ENCODE measurements around the gene BTG4. TPM values are rescaled to one million over a fixed set of nuclear protein-coding genes. Genes with fewer than 3 reads are reported as not detected.

The BTG4 gene
- total RNA-seq, 6 experiments from 2014 or later: not detected

- DNase-seq: peak; percentile 99
Observed at GRCh38 chr11:111557425-111558111, 45.4 kb upstream of the BTG4 start.

GRCh38 chr11:111555255-111555654, 43.1 kb upstream of the BTG4 start:
- peak overlapping the region; percentile 98 for H3K27ac Mint-ChIP-seq
- H3K27me3 Mint-ChIP-seq (ENCODE audit: insufficient read depth): peaks cover 4% of the 10 kb centered on the region
- DNase-seq: peak; percentile 54
- H3K4me1 Mint-ChIP-seq (ENCODE audit: low read depth): peaks cover 66% of the 10 kb centered on the region
- H3K4me3 Mint-ChIP-seq: peak overlapping the region; percentile 70
- peaks cover 66% of the 10 kb centered on the region for H3K36me3 Mint-ChIP-seq (ENCODE audit: low read depth)
- H3K9me3 Mint-ChIP-seq: peaks cover 19% of the 10 kb centered on the region
- TF ChIP-seq CTCF (IDR thresholded peaks at IDR 0.05): no peak

More at GRCh38 chr11:111557425-111558111, 45.4 kb upstream of the BTG4 start:
- Mint-ChIP-seq H3K9me3 (peaks cover 19% of the 10 kb centered on the region), H3K36me3 (ENCODE audit: low read depth) (peaks cover 61% of the 10 kb centered on the region), H3K27me3 (ENCODE audit: insufficient read depth) (peaks cover 4% of the 10 kb centered on the region), H3K4me1 (ENCODE audit: low read depth) (peaks cover 87% of the 10 kb centered on the region), H3K27ac (peak overlapping the region; percentile 98), H3K4me3 (peak overlapping the region; percentile 73)
- TF ChIP-seq CTCF (IDR thresholded peaks at IDR 0.05): no peak; the same call in 1 of the 2 replicates

- Mint-ChIP-seq H3K36me3 (ENCODE audit: low read depth) (peaks cover 63% of the 10 kb centered on the region), H3K27me3 (ENCODE audit: insufficient read depth) (peaks cover 4% of the 10 kb centered on the region), H3K27ac (peak overlapping the region; percentile 98), H3K9me3 (peaks cover 19% of the 10 kb centered on the region), H3K4me1 (ENCODE audit: low read depth) (peaks cover 66% of the 10 kb centered on the region), H3K4me3 (no peak overlapping the region; the same call in 1 of the 2 replicates)
- TF ChIP-seq CTCF (IDR thresholded peaks at IDR 0.05): no peak
- no peak for DNase-seq
Observed at GRCh38 chr11:111554532-111554931, 42.3 kb upstream of the BTG4 start.

GRCh38 chr11:111550258-111550657, 38.1 kb upstream of the BTG4 start:
- TF ChIP-seq CTCF (IDR thresholded peaks at IDR 0.05): no peak
- Mint-ChIP-seq H3K36me3 (ENCODE audit: low read depth) (peaks cover 80% of the 10 kb centered on the region), H3K27me3 (ENCODE audit: insufficient read depth) (no peaks in the 10 kb centered on the region; the same call in 1 of the 2 replicates), H3K4me3 (no peak overlapping the region), H3K9me3 (peaks cover 7% of the 10 kb centered on the region), H3K27ac (no peak overlapping the region), H3K4me1 (ENCODE audit: low read depth) (peaks cover 46% of the 10 kb centered on the region)
- no peak for DNase-seq

- H3K36me3 Mint-ChIP-seq (ENCODE audit: low read depth): peaks cover 80% of the 10 kb centered on the region
Observed at GRCh38 chr11:111549869-111550203, 37.6 kb upstream of the BTG4 start.

More at GRCh38 chr11:111549869-111550203, 37.6 kb upstream of the BTG4 start:
- peak overlapping the region; percentile 77 for H3K27ac Mint-ChIP-seq
- TF ChIP-seq CTCF (IDR thresholded peaks at IDR 0.05): no peak
- no peak overlapping the region for H3K4me3 Mint-ChIP-seq
- DNase-seq: no peak
- peaks cover 42% of the 10 kb centered on the region for H3K4me1 Mint-ChIP-seq (ENCODE audit: low read depth)
- H3K27me3 Mint-ChIP-seq (ENCODE audit: insufficient read depth): no peaks in the 10 kb centered on the region; the same call in 1 of the 2 replicates
- H3K9me3 Mint-ChIP-seq: peaks cover 2% of the 10 kb centered on the region; the same call in 1 of the 2 replicates

Measured in HFFc6 (cell line).